Right kidney (tissue), 1 donor: ENCODE measurements around the gene AP5Z1.

ENCODE experiments used
- DNase-seq: peaks from one replicate; pipeline ENCODE4 v3.0.0-alpha.2; 2016

Gene AP5Z1

GRCh38 chr7:4766666-4767519 lies 8.5 kb upstream of the AP5Z1 start:
- DNase-seq: no peak

- no peak for DNase-seq
Measured at GRCh38 chr7:4768597-4769569, 6.5 kb upstream of the AP5Z1 start.

DNA sequence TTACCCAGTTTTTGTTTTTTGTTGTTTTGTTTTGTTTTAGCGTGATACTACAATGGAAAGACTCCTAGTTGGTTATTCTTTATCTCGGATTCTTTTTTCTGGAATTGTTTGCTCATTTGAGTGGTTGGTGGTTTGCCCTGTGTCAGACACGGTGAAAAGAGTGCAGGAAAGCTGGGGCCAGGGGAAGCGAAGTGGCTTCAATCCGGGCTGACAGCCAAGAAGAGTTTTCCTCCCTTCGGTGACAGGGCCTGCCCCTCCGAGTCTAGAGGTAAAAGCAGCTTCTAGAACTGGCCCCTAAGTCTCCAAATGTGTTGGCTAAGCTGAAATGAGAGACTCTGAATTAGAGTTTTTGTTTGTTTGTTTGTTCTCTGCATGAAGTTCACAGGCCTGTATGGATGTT lies 5.7 kb upstream of the AP5Z1 start:
- no peak for DNase-seq

DNA sequence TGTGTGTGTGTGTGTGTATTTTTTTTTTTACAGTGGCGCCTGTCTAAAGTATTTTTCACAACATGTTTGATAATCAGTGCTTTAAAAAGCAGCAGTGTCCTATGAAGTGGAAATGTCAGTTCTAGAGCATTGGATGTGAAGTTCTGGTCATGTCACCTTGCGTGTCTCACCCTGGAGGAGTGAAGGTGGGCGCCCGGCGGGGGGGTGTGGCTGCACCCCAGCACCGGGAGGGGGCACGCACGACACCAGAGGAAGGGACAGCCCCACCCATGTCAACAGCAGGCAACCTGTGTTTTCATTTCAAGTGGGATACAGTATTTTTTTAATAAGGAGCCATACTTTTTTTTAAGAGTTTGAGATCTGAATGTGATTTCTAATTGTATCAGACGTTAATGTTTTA lies 4.5 kb upstream of the AP5Z1 start:
- DNase-seq: no peak

GRCh38 chr7:4771737-4772136 lies 3.7 kb upstream of the AP5Z1 start:
- no peak for DNase-seq

DNA sequence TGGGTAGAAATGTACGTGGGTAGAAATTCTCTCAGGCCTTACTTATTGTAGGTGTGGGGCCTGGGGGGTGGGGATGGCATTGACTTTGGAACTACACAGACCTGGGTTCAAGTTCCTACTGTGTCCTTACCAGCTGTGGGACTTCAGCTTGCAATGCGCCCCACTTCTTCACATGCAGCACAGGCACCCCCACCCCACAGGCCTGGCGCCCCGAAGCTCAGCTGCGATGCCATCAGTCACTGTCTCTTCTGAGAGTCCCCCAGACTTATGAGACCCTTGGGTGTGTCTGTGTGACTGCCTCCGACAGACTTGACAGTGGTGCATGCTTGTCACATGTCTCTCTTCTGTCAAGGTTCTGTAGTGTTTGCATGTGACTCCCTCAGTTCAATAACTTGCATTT lies 3.1 kb upstream of the AP5Z1 start:
- no peak for DNase-seq

DNA sequence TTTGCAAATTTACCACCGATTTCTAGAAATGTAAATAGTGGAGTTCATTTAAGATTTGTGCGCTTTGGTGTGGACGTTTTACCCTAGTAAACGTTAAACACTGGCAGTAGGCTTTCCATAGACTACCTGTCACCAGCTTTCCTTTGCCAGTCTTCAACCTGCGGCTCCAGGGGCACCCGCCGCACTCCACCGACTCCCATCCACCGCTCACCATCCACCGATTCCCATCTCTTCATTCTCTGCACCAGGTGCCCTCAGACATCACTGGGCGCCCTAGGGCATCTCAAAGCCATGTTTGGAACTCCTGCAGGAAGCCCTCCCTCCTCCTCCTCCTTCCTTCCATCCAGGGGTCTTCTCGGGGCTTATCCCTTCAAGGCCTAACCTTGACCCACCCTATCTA lies 1.4 kb upstream of the AP5Z1 start:
- DNase-seq: no peak

DNA sequence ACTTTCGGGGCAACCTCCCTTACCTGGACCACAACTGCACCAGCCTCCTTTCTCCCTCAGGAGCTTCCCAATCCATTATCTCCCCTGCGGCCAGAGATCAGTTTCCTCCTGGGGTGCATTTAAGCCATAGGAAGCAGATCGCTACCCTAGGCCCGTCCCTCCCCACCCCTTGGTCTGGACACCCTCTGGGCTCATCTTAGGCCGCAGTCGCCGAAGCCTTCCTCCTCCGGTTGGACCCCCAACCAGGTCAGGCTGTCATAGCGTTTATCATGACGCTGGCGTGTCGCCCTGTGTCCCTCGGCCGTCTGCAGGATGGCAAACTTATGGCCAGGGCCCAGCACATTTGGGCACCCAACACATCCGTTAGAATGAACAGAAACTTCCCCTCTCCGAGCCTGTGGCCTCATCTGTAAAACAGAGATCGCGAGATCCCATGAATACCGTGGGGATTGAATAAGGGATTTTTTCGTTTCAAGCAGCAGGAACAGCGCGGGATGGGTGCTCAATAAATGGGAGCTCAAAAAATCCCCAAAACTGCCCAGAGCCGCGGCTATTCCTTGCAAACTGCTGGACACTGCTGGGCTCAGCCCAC lies 669 bp upstream of the AP5Z1 start:
- no peak for DNase-seq

GRCh38 chr7:4775848-4776623 lies 613 bp downstream of the AP5Z1 start:
- DNase-seq: no peak

DNA sequence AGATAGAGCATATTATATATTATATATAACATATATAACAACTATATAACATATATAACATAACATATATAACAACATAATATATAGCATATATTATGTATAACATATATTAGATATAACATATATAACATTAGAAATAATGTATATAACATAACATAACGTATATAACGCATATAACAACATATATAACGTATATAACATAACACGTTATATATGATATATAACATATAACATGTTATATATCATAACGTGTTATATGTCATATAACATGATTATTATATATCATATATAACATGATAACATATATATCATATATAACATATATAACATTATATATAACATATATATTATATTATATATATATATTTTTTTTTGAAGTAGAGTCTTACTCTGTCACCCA lies 3.7 kb downstream of the AP5Z1 start:
- DNase-seq: no peak

- DNase-seq: no peak
Measured at GRCh38 chr7:4781366-4782069, 6.1 kb downstream of the AP5Z1 start.

DNA sequence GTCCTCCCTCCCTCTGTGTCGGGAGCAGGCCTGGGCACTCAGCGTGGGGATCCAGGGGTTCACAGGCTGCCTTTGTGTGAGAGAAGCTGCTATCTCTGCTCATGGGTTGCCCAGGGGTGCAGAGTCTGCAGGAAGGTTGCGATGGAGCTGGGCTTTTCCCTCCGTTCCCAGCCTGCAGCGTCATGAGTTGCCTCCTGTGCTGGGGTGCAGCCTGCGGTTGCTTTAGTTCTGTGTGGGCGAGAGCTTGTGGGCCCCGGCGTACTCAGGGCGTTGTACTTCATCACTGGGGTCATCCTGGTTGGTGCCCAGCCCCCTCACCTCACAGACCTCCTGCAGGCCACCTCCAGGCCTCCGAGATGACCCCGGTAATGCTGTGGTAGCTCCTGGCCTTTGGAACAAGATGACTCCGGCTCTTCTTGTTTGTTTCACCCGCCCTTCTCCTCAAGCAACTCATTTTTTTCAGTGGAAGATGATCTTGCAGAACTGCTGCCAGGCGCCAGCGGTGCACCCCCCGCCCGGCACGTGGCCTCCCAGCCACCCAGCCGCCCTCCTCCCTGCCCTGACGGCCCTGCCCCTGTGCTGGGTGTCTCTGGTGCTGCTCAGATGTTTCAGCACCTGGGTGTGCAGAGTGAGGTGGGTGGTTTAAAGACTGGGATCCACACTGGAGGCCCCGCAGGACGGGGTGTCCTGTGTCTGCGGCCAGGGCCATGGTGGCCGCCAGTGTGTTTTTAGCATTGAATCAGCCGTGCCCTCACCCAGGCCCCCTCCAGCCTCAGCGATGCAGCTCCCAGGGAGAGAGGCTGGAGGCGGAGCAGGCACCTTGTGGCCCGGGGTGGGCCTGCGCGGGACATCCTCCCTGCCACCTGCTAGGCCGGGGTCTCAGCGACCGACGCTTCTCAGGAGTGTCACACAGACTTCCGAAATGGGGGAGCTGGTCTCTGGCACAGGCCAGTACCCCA lies 7.2 kb downstream of the AP5Z1 start:
- no peak for DNase-seq

DNA sequence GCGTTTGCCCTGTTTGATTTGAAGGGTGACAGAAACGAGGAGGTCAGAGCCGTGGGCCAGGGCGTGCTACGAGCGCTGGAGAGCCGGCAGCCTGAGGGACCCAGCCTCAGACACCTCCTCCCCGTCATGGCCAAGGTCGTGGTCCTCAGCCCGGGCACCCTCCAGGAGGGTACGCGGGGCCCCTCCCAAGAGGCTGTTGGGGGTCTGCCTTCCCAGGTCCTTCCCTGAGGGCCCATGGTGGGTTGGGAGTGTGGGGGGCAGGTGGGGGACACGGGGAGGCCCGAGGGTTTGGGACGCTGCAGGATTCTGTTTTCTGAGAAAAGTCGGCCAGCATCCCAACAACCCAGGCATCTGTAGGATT lies 7.8 kb downstream of the AP5Z1 start:
- DNase-seq: no peak

DNA sequence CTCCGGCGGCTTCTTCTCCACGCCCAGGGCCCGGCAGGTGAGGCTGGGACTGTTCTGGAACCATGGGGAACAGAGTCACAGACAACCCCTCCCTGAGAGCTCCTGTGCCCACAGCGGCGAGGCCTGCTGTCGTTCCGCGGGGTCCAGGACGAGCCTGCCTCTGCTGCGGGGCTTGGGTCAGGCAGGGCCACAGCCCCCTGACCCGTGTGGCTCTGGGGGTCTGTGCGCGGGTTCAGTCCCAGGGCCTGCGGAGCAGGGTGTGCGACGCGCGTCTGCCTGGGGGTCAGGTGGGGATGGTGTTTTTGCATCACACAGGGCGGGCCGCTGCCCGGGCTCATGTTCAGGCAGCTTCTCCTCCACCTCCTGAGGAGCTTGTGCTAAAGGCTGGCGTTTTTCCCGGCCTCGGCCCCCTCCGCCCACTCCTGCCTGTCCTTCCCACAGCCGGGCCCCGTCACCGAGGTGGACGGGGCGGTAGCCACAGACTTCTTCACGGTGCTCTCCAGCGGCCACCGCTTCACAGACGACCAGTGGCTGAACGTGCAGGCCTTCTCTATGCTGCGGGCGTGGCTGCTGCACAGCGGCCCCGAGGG lies 8.4 kb downstream of the AP5Z1 start:
- DNase-seq: no peak

DNA sequence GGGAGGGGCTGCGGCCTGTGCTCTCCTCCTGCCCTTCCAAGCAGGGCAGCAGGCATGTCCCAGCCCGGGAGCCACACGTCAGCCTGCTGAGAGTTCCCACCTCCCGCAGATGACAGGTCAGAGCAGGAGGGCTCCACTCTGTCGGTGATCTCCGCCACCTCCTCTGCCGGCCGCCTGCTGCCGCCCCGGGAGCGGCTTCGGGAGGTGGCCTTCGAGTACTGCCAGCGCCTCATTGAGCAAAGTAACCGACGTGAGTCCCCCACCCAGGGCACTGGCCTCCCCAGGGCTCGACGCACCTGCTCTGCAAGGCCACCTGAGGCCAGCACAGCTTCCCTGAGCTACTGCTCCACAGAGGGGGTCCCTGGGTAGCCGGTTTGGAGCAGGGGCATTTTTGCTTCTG lies 9.4 kb downstream of the AP5Z1 start:
- no peak for DNase-seq

DNA sequence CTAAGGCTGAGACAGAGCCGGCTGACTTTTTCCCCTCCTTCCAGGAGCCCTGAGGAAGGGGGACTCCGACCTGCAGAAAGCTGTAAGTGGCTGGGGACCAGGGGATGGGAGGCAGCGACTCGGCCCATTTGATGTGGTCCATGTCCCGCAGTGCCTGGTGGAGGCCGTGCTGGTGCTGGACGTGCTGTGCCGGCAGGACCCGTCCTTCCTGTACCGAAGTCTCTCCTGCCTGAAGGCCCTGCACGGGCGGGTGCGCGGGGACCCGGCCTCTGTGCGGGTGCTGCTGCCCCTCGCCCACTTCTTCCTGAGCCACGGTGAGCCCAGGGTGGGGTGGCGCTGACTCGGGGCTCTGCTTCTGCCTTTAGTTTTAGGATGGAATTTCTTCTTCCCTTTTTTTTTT lies 9.9 kb downstream of the AP5Z1 start:
- no peak for DNase-seq

DNA sequence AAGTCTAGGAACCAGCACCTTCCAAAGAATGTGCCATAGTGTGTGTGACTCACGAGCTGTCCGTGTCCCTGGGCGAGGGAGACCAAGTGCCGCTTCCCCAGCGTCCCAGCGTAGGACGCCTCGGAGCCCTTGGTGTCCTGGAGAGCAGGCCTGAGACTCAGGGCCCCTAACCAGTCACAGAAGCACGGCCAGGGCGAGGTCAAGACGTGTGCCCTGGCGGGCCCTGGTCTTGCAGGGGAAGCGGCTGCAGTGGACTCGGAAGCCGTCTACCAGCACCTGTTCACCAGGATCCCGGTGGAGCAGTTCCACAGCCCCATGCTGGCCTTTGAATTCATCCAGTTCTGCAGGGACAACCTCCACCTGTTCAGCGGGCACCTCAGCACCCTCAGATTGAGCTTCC lies 10.6 kb downstream of the AP5Z1 start:
- no peak for DNase-seq

GRCh38 chr7:4787541-4787940 lies 12.1 kb downstream of the AP5Z1 start:
- no peak for DNase-seq

GRCh38 chr7:4787947-4788626 lies 12.7 kb downstream of the AP5Z1 start:
- no peak for DNase-seq
